Ascending aorta (tissue), 2 donors: ENCODE results near the gene CD38. TPM values are rescaled to one million over a fixed set of nuclear protein-coding genes. Genes with fewer than 3 reads are reported as not detected.

Experiments
- DNase-seq, 2 donors: peaks; one replicate each; pipeline ENCODE4 v3.0.0-alpha.2; 2019; ENCODE audit warnings: low spot score in 2 of 2
- H3K27ac ChIP-seq, 2 donors: fragments of 200-600 bp; sonication (generic); one replicate each; pipeline ENCODE4 v1.5.1; 2016 to 2017; ENCODE audit warnings: mild to moderate bottlenecking in 1 of 2
- H3K27me3 ChIP-seq: fragments of 200-600 bp; sonication (generic); one replicate; pipeline ENCODE4 v1.5.1; 2017
- H3K36me3 ChIP-seq, 2 donors: fragments of 200-600 bp; sonication (generic); one replicate each; pipeline ENCODE4 v1.5.1; 2016
- H3K4me1 ChIP-seq, 2 donors: fragments of 200-600 bp; sonication (generic); one replicate each; pipeline ENCODE4 v1.5.1; 2016 to 2017; ENCODE audit warnings: mild to moderate bottlenecking in 1 of 2
- H3K4me3 ChIP-seq, 2 donors: fragments of 200-600 bp; sonication (generic); one replicate each; pipeline ENCODE4 v1.5.1; 2016 to 2017; ENCODE audit warnings: mild to moderate bottlenecking in 1 of 2
- H3K9me3 ChIP-seq, 2 donors: fragments of 200-600 bp; sonication (generic); one replicate each; pipeline ENCODE4 v1.5.1; 2016
- CTCF ChIP-seq, 3 experiments: fragments of 200-600 bp in 2 of 3; fragments of 450-650 bp in 1 of 3; sonication (generic) in 2 of 3; IDR thresholded peaks; one replicate each; pipeline ENCODE4 v1.5.1; 2016 to 2019; ENCODE audit warnings: antibody characterized with exemption in 3 of 3, mild to moderate bottlenecking in 1 of 3, moderate library complexity in 1 of 3
- intact Hi-C: fragments of 100-400 bp; cut with DNase I; formaldehyde crosslinking; loops from one replicate; pipeline ENCODE4 v1.15.1; 2023
- total RNA-seq: library from RNA; depleted of rRNA; stranded (reverse); fragments of >200 nt; gene quantifications from one replicate; pipeline ENCODE4 v1.1.0, GENCODE V29; 2016

The CD38 gene
- total RNA-seq, 1 donor from 2014 or later, result 1.4 TPM

- Histone ChIP-seq H3K4me1 (peaks cover 0 to 4% of the 10 kb centered on the region in 2 donors), H3K9me3 (no peaks in the 10 kb centered on the region), H3K27me3 (no peaks in the 10 kb centered on the region), H3K36me3 (no peaks in the 10 kb centered on the region), H3K4me3 (no peak overlapping the region), H3K27ac (no peak overlapping the region)
- no peak for TF ChIP-seq CTCF (IDR thresholded peaks at IDR 0.05)
- intact Hi-C loops, result no loop called here
- no peak for DNase-seq
These were observed 39.3 kb upstream of the CD38 start for GRCh38 chr4:15738877-15739276.

DNA sequence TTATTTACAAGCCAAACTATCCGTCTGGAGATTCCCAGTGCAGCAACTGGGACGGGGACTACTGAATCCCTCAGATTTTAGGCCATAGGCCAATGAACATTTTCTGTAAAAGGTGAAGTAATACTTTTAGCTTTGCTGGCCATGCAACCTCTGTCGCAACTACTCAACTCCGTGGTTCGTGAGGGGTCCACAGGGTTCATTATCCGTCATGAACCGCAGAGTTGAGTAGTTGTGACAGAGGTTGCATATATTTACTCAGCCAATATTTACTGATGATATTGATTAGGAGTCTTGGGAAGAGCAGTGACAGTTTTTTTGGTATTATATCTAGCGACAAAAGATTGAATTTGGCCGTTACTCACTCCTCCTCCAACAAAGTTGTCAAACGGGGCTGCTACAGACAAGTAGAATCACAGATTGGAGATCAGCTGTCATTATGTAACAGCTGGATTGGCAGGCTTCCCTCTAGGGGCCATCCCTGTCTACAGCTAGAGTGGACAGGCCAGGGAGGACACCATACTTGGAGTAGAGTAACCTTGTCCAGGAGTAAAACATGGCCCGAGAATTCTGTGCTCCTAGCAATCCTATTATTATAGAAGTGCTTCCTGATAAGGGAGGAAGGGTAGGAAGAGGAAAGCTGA lies 37.2 kb upstream of the CD38 start:
- Histone ChIP-seq H3K27me3 (no peaks in the 10 kb centered on the region), H3K36me3 (no peaks in the 10 kb centered on the region), H3K27ac (no peak overlapping the region), H3K4me3 (no peak overlapping the region), H3K9me3 (no peaks in the 10 kb centered on the region), H3K4me1 (peaks cover 0 to 4% of the 10 kb centered on the region in 2 donors)
- TF ChIP-seq CTCF (IDR thresholded peaks at IDR 0.05), result no peak
- intact Hi-C loops, result no loop called here
- DNase-seq, result no peak

DNA sequence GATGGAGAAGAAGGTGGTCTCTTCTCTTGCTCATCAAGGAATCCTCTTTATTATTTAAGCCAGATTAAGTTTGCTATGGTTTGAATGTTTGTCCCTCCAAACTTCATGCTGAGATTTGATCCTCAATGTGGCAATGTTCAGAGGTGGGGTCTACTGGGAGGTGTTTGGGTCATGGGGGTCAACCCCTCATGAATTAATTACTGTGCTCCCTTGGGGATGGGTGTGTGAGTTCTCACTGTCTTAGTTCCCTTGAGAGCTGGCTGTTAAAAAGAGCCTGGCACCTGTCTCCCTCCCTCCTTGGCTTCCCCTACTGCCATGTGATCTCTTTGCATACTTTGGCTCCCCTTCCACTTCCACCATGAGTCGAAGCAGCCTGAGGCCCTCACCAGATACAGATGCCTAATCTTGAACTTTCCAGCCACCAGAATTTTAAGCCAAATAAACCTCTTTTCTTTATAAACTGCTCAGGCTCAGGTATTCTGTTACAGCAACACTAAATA lies 36.0 kb upstream of the CD38 start:
- TF ChIP-seq CTCF (IDR thresholded peaks at IDR 0.05), result no peak
- Histone ChIP-seq H3K36me3 (no peaks in the 10 kb centered on the region), H3K4me3 (no peak overlapping the region), H3K27me3 (no peaks in the 10 kb centered on the region), H3K9me3 (no peaks in the 10 kb centered on the region), H3K4me1 (peaks cover 0 to 4% of the 10 kb centered on the region in 2 donors), H3K27ac (no peak overlapping the region)
- intact Hi-C loops, result no loop called here
- no peak for DNase-seq

- H3K27ac ChIP-seq, result no peak overlapping the region
- peaks cover 0 to 4% of the 10 kb centered on the region in 2 donors for H3K4me1 ChIP-seq
- H3K9me3 ChIP-seq, result no peaks in the 10 kb centered on the region
- H3K27me3 ChIP-seq, result no peaks in the 10 kb centered on the region
- H3K4me3 ChIP-seq, result no peak overlapping the region
- no peak for DNase-seq
- TF ChIP-seq CTCF (IDR thresholded peaks at IDR 0.05), result no peak
- intact Hi-C loops, result no loop called here
- H3K36me3 ChIP-seq, result no peaks in the 10 kb centered on the region
These were observed 35.5 kb upstream of the CD38 start for GRCh38 chr4:15742637-15743036.

- intact Hi-C loops, result no loop called here
- Histone ChIP-seq H3K4me1 (no peaks in the 10 kb centered on the region), H3K4me3 (no peak overlapping the region), H3K36me3 (no peaks in the 10 kb centered on the region), H3K27me3 (no peaks in the 10 kb centered on the region), H3K27ac (no peak overlapping the region), H3K9me3 (no peaks in the 10 kb centered on the region)
- no peak for TF ChIP-seq CTCF (IDR thresholded peaks at IDR 0.05)
- DNase-seq, result no peak
These were observed 34.0 kb upstream of the CD38 start for GRCh38 chr4:15744016-15744545.
